Naive B cell (primary cell): ENCODE results near the gene PWP2. TPM values are rescaled to one million over a fixed set of nuclear protein-coding genes. Genes with fewer than 3 reads are reported as not detected.
A peak's percentile ranks its signal among the peaks of the same experiment; 100 is the strongest.
"Not testable (repeated sequence)": the region's sequence is repeated elsewhere in the genome, so short reads cannot be mapped to it uniquely, and the experiment has no call there.

Experiments used
- ATAC-seq, 2 donors: fragments of 150-1000 bp; cut with Tn5 transposase; 2 replicates each; pipeline ENCODE4 v1.10.0; 2021; ENCODE audit warnings: low read depth in 2 of 2, mild to moderate bottlenecking in 2 of 2, moderate library complexity in 2 of 2
- DNase-seq: peaks from one replicate; pipeline ENCODE4 v3.0.0; 2022
- H3K27ac Mint-ChIP-seq, 6 donors: one replicate each; pipeline ENCODE4 v1.8.0; 2020 to 2022; ENCODE audit warnings: mild to moderate bottlenecking in 6 of 6, mixed read lengths in 6 of 6, moderate library complexity in 5 of 6, inconsistent platforms in 2 of 6
- H3K27me3 Mint-ChIP-seq, 3 donors: one replicate each; pipeline ENCODE4 v1.8.0; 2021 to 2022; ENCODE audit warnings: mixed read lengths in 3 of 3, mild to moderate bottlenecking in 1 of 3
- H3K36me3 Mint-ChIP-seq, 2 donors: one replicate each; pipeline ENCODE4 v1.8.0; 2020 to 2022; ENCODE audit warnings: mixed read lengths in 2 of 2, inconsistent platforms in 1 of 2, mild to moderate bottlenecking in 1 of 2
- H3K4me1 Mint-ChIP-seq, 3 donors: one replicate each; pipeline ENCODE4 v1.8.0; 2020 to 2022; ENCODE audit warnings: mixed read lengths in 3 of 3, inconsistent platforms in 1 of 3, mild to moderate bottlenecking in 1 of 3, moderate library complexity in 1 of 3
- H3K4me3 Mint-ChIP-seq, 8 donors: one replicate each; pipeline ENCODE4 v1.8.0; 2020 to 2022; ENCODE audit warnings: mild to moderate bottlenecking in 8 of 8, mixed read lengths in 8 of 8, moderate library complexity in 8 of 8, inconsistent platforms in 2 of 8
- H3K9me3 Mint-ChIP-seq, 7 donors: one replicate each; pipeline ENCODE4 v1.8.0; 2020 to 2022; ENCODE audit warnings: mixed read lengths in 7 of 7, mild to moderate bottlenecking in 5 of 7, inconsistent platforms in 2 of 7, moderate library complexity in 1 of 7
- polyA plus RNA-seq, 6 donors: library from polyadenylated mRNA; unstranded; fragments of 300-500 nt; fragmentation: Illumina TruSeq; gene quantifications; one replicate each; pipeline ENCODE4 v1.2.3, GENCODE V29; 2021; ENCODE audit warnings: low read depth in 6 of 6

Gene PWP2
- polyA plus RNA-seq, 6 donors from 2014 or later = 1.3 to 10.7 (median 4.3) TPM

DNA sequence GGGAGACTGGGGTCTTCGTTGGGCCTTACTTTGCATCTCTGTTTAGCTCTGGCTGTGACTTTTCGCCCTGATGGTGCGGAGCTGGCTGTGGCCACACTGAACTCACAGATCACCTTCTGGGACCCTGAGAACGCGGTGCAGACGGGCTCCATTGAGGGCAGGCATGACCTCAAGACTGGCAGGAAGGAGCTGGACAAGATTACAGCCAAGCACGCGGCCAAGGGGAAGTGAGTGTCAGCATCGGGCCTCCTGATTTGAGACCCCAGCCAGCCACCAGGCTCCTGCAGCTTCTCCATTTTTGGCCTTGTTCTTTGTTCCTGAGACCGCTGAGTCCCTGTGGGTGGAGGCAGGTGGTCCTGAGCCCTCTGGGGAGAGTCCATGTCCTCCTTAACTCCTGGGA, 14.9 kb downstream of the PWP2 start:
- not testable (repeated sequence) for H3K4me3 Mint-ChIP-seq, H3K9me3 Mint-ChIP-seq, H3K27me3 Mint-ChIP-seq, H3K27ac Mint-ChIP-seq, H3K4me1 Mint-ChIP-seq, ATAC-seq, H3K36me3 Mint-ChIP-seq, DNase-seq

DNA sequence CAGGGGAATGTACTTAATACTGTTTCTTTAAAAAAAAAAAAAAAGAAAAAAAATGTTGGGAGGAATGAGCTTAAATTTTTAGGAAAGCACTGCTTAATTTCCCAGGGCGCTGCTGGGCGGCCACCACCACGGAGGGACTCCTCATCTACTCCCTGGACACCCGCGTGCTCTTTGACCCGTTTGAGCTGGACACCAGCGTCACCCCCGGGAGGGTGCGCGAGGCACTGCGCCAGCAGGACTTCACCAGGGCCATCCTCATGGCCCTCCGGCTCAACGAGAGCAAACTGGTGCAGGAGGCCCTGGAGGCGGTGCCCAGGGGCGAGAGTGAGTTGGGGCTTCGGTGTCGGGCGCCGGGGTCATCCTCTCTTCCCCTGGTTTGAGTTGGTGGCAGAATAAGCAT, 20.6 kb downstream of the PWP2 start:
- not testable (repeated sequence) for DNase-seq, H3K9me3 Mint-ChIP-seq, ATAC-seq, H3K27me3 Mint-ChIP-seq, H3K27ac Mint-ChIP-seq, H3K4me3 Mint-ChIP-seq, H3K36me3 Mint-ChIP-seq, H3K4me1 Mint-ChIP-seq

DNA sequence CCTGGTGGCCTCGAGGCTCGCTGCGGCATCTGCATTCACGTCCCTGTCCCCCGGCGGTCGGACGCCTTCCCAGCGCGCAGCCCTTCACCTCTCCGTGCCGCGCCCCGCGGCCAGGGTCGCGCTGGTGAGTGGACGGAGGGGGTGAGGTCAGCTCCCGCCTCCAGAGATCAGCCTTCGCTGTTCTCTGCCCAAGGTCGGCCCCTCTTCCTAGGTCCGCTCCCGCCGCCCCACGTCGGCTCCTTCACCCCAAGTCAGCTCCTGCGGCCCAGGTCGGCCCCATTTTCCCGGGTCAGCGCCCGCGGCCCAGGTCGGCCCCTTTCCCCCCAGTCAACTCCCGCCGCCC, 26.5 kb downstream of the PWP2 start:
- not testable (repeated sequence) for H3K36me3 Mint-ChIP-seq, H3K4me1 Mint-ChIP-seq, H3K9me3 Mint-ChIP-seq, DNase-seq, H3K27me3 Mint-ChIP-seq, H3K27ac Mint-ChIP-seq, ATAC-seq
- H3K4me3 Mint-ChIP-seq = peak overlapping the region in 3 of 8 donors; percentile 41 to 51 (median 42)

DNA sequence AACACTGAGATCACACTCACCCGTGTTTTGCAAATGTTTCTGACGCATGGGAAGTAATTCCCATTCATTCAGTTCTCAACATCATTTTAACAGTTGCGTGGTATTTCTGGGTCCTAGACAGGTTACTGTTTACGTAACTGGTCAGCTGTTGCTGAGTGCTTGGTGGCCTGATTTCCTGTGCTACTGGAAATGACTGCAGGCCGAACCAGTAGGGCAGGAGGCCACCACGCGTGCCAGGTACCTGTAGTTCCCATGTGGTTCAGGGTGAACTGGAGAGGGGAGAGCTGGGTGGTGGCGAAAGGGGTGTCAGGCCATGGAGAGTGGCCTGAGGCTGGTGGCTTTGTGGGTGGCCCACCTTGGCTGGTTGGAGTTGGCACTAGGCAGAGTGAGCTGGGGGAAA, 27.5 kb downstream of the PWP2 start:
- not testable (repeated sequence) for H3K4me1 Mint-ChIP-seq, DNase-seq, H3K9me3 Mint-ChIP-seq, H3K36me3 Mint-ChIP-seq, H3K27me3 Mint-ChIP-seq, H3K27ac Mint-ChIP-seq, ATAC-seq, H3K4me3 Mint-ChIP-seq

DNA sequence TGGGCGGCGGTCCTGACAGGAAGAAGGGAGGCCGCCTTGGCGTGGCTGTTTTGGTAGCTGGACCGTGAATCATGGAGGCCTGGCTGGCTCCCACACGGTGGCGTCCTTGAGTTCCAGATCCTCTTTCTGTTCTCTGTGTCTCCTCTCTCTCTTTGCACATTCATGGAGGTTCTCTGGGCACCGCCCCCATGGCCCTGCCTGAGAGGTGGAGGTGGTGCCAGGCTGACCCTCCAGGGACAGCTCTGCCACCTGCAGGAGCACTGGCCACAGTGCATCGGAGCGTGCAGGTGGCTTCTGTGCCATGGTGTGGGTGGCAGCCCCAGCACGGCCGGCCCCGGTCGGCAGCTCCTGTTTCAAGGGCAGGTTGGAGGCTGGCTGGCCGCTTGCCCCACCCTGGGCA, 30.8 kb downstream of the PWP2 start:
- H3K9me3 Mint-ChIP-seq, DNase-seq: not testable (repeated sequence)

DNA sequence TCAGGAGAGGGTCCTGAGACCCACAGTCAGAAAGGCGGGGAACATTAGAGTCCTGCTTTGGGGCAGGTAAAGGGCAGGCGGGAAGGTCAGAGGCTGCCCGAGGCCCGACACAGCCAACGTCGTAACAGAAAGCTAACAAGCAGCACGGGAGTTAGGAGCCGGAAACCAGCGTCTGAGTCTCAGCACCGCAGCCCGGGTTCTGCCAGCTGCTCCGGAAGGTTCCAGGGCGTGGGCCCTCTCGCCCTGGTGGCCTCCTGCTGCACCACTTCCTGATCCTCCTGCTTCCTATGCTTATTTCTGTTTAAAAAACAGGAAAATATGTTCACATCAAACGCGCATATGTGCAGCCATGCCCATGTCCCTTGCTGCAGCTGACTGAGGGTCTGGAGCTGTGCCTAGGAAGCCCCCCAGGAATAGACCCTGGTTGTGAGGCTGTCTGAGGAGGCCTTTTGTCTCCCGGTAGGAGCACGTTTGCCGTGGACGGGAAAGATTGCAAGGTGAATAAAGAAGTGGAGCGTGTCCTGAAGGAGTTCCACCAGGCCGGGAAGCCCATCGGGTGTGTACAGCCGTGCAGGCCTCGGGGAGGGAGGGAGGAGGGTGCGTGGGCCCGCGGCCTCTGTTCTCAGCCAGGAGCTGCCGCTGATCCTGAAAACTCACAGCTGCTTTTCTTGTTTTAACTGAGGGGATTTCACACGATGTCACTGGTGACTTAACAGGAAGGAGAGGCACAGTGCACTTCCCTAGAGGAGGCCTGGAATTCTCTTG, 32.8 kb downstream of the PWP2 start:
- not testable (repeated sequence) for H3K36me3 Mint-ChIP-seq, H3K4me1 Mint-ChIP-seq, H3K4me3 Mint-ChIP-seq, H3K27me3 Mint-ChIP-seq, H3K9me3 Mint-ChIP-seq
- H3K27ac Mint-ChIP-seq = peak overlapping the region in 3 of 6 donors; percentile 22 to 47 (median 41)
- DNase-seq = peak; percentile 8
- peak in 1 of 2 donors; percentile 10 for ATAC-seq

More for the DNA sequence above, 30.8 kb downstream of the PWP2 start:
- not testable (repeated sequence) for H3K4me1 Mint-ChIP-seq, H3K27ac Mint-ChIP-seq, H3K36me3 Mint-ChIP-seq, H3K4me3 Mint-ChIP-seq, H3K27me3 Mint-ChIP-seq
- ATAC-seq = peak; percentile 40 to 51

DNA sequence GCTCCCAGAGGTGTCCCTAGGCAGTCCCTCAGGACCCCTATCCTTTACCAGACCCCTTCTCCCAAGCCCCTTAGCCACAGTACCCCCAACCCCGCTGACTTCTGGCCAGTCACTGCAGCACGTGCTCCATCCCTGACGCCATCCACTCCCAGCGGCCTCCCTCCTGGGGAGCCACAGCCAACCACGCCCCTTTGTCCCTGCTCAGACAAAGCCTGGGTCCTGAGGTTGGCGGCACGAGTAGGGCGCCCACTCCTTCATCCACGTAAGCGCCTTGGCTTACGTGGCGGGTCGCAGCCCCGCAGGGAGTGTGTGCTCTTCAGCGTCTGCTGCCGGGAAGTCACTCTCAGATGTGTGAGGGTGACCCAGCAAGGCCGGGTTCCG, 33.3 kb downstream of the PWP2 start:
- H3K4me3 Mint-ChIP-seq, H3K4me1 Mint-ChIP-seq, H3K27ac Mint-ChIP-seq, ATAC-seq, DNase-seq, H3K9me3 Mint-ChIP-seq, H3K27me3 Mint-ChIP-seq, H3K36me3 Mint-ChIP-seq: not testable (repeated sequence)

DNA sequence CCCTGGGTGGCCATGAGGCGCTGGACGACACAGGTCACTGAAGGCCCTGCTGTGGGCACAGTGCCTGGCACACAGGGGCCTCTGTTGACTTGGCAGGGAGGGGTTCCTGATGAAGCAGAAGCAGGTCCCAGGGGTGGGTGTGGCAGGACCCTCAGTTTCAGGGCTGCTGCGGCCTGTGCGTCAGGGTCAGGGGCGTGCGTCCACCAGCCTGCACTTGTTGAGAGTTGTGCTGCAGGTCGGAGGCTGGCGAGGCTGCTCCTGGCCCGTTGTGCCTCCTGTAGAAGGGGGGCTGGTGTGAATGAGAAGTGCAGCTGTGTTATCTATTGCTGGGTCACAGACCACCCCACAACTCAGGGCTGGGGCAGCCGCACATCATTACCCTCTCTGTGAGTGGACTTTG, 35.3 kb downstream of the PWP2 start:
- H3K9me3 Mint-ChIP-seq, H3K27me3 Mint-ChIP-seq, ATAC-seq, H3K36me3 Mint-ChIP-seq, H3K4me3 Mint-ChIP-seq, H3K4me1 Mint-ChIP-seq, DNase-seq: not testable (repeated sequence)
- peak overlapping the region in 2 of 6 donors; percentile 27 to 59 for H3K27ac Mint-ChIP-seq

DNA sequence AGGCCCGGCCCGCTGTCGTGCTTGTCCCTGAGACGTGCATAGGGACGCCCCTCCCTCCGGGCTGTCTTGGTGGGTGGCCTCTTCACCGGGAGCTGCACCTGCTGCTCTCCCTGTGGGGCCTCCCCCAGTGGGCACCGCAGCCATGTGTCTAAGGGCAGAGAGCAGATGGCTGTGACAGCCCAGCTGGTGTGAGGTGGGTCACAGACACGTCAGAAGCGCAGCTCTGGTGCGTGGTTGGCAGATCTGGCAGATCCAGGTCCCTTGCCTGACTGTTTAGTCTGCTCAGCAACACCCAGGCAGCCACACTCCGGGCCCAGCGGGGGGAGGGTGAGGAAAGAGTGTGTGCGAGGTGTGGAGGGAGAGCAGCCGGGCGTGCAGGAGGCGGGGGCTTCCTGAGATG, 36.2 kb downstream of the PWP2 start:
- DNase-seq, H3K4me3 Mint-ChIP-seq, H3K9me3 Mint-ChIP-seq, H3K4me1 Mint-ChIP-seq, H3K36me3 Mint-ChIP-seq, H3K27me3 Mint-ChIP-seq, H3K27ac Mint-ChIP-seq: not testable (repeated sequence)
- peak; percentile 64 to 65 for ATAC-seq

DNA sequence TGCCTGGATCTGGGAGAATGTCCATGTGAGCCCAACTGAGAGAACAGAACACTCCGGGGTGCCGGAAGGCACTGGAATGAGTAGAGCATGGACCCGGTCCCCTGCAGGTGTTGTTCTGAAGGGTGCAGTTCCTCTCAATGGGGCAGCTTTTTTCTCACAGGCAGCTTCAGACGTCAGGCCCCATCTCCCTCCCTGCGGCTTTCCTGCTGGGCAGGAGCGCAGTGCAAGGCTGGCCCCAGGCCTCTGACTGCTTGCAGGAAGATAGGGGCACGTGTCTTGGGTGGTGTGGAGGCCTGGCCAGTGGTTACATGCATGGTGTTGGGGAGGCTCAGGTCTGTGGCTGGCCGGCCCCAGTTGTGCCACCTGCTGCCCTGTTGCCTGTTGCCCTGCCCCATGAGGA, 36.8 kb downstream of the PWP2 start:
- peak overlapping the region in 3 of 6 donors; percentile 60 to 93 (median 81) for H3K27ac Mint-ChIP-seq
- not testable (repeated sequence) for H3K4me3 Mint-ChIP-seq, H3K36me3 Mint-ChIP-seq, H3K9me3 Mint-ChIP-seq, DNase-seq, H3K27me3 Mint-ChIP-seq, H3K4me1 Mint-ChIP-seq
- peak; percentile 12 to 22 for ATAC-seq

DNA sequence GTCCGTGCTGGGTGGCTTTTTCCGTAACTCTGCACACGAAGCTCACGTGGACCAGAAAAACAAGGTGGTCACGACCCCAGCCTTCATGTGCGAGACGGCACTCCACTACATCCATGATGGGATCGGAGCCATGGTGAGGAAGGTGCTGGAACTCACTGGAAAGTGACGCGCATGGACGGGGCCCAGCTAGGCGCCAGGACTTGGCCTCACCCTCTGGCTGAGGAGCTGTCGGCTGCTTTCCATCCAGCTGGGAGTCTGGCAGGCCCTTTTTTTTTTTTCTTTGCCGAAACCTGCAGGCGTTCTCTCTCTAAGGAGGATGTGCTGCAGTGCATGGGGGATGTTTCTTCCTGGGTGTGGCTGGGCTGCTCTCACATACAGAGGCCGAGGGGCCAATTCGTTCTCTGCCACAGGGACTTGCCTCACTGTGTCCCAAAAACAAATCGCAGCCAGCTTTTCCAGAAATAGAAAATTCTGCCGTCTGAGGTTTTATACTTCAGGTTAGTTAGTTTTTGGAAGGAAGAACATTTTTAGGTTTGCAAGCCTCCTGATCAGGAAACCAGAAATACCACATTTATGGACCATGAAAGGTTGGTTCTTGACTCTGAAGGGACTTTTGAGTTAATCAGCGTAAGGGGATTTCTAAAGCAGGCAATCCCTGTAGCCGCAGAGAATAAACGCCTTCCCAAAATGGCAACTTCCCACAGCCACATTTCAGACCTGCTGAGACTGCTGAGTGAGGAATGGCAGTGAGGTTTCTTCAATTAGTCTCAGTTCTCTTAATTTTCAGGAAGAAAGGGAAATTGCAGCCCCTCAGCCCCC, 37.8 kb downstream of the PWP2 start:
- not testable (repeated sequence) for H3K36me3 Mint-ChIP-seq, DNase-seq, H3K27me3 Mint-ChIP-seq, H3K4me3 Mint-ChIP-seq, H3K9me3 Mint-ChIP-seq, H3K27ac Mint-ChIP-seq, H3K4me1 Mint-ChIP-seq
- ATAC-seq = peak; percentile 24

DNA sequence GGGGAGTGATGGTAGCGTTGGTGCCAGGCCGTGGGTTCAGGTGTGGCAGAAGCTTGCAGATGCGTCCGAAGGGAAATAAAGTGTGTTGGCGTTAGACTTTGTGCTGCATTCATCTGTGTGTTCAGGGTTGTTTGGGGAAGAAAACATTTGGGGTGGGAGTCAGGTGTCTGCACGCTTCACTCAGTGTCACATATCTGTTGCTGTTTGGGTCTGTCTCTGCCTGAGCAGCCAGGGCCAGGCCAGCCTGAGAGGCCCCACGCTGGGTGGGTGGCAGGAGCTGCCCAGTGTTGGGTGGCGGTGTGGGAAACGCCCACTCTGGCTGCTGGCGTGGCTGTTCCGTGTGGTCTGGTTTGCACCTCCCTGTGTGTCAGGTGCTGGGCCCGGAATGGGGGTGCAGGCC, 38.4 kb downstream of the PWP2 start:
- not testable (repeated sequence) for H3K27ac Mint-ChIP-seq, H3K4me3 Mint-ChIP-seq, DNase-seq, H3K9me3 Mint-ChIP-seq, H3K27me3 Mint-ChIP-seq, H3K36me3 Mint-ChIP-seq, H3K4me1 Mint-ChIP-seq
- peak; percentile 51 to 60 for ATAC-seq

DNA sequence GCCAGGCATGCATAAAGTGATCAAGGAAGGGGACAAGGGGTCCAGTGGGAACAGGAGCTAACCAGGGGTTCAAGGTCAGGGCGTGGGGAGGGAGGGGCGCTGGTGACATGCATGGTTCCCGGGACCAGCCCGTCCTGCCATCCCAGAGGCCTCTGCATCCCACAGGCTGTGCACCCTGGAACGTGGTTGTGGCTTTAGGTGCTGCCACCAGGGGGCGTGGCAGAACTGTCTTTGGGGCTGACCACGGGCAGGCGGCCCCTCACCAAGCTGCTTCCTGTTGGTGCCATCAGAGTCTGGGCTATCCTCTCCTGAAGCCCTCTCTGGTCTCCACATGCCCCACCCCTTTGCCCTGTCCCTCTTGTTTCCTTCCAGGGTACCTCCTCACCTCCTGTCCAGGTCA, 39.9 kb downstream of the PWP2 start:
- DNase-seq, H3K9me3 Mint-ChIP-seq, H3K27ac Mint-ChIP-seq, H3K27me3 Mint-ChIP-seq, H3K4me3 Mint-ChIP-seq, H3K36me3 Mint-ChIP-seq, H3K4me1 Mint-ChIP-seq, ATAC-seq: not testable (repeated sequence)

DNA sequence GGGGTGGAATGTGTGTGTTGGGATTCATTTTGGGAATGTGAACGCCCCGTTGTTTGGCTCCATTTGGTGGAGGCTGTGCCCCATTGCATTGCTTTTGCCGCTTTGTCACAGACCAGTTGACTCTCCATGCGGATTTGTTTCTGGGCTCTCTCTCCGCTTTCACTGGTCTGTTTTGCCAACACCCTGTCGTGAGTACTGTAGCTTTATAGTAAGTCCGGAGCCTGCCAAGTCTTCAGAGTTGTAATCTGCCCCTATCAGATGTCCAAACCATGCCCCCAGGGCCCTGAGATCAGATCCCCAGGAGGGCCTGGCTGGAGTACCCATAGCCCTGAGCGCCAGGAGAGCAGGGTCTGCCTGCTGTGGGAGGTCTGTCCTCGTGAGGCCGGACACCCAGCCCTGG, 43.1 kb downstream of the PWP2 start:
- DNase-seq, ATAC-seq, H3K9me3 Mint-ChIP-seq, H3K4me1 Mint-ChIP-seq, H3K36me3 Mint-ChIP-seq, H3K4me3 Mint-ChIP-seq, H3K27me3 Mint-ChIP-seq, H3K27ac Mint-ChIP-seq: not testable (repeated sequence)
